SU-DHL-6 (cell line): Measurements from ENCODE around the gene ZSCAN10.

Source experiments
- EZH2phosphoT487 ChIP-seq: fragments of 200-600 bp; sonication (generic), shearing (Covaris generic); conservative IDR thresholded peaks from 2 replicates; pipeline ENCODE4 v1.6.1; 2018; ENCODE audit warnings: mild to moderate bottlenecking, antibody characterized with exemption, low read length, moderate library complexity, mixed read lengths
- TF ChIP-seq, protein P1 (sequence below): fragments of 200-600 bp; sonication (generic); IDR thresholded peaks from one replicate; pipeline ENCODE4 v1.5.1; 2017; ENCODE audit warnings: antibody characterized with exemption, mild to moderate bottlenecking, low read length, moderate library complexity; ENCODE audit not compliant: insufficient read depth, poor library complexity, severe bottlenecking

- TF ChIP-seq, protein P1, sequence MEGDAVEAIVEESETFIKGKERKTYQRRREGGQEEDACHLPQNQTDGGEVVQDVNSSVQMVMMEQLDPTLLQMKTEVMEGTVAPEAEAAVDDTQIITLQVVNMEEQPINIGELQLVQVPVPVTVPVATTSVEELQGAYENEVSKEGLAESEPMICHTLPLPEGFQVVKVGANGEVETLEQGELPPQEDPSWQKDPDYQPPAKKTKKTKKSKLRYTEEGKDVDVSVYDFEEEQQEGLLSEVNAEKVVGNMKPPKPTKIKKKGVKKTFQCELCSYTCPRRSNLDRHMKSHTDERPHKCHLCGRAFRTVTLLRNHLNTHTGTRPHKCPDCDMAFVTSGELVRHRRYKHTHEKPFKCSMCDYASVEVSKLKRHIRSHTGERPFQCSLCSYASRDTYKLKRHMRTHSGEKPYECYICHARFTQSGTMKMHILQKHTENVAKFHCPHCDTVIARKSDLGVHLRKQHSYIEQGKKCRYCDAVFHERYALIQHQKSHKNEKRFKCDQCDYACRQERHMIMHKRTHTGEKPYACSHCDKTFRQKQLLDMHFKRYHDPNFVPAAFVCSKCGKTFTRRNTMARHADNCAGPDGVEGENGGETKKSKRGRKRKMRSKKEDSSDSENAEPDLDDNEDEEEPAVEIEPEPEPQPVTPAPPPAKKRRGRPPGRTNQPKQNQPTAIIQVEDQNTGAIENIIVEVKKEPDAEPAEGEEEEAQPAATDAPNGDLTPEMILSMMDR, result no peak
- no peak for TF ChIP-seq EZH2phosphoT487
Measured at GRCh38 chr16:3119701-3120408, 20.8 kb upstream of the ZSCAN10 start.
